A549 (cell line): Measurements from ENCODE around the gene ACOT7. TPM values are rescaled to one million over a fixed set of nuclear protein-coding genes. Genes with fewer than 3 reads are reported as not detected.
"Not testable (repeated sequence)": the region's sequence is repeated elsewhere in the genome, so short reads cannot be mapped to it uniquely, and the experiment has no call there.

Source experiments
- ATAC-seq, 2 experiments: fragments of 200-7000 bp in 1 of 2; fragments of >200 bp in 1 of 2; cut with Nextera tagmentation in 1 of 2; cut with Tn5 transposase in 1 of 2; 3 replicates each; pipeline versions ENCODE4 v1.8.0 to v1.9.1; 2018 to 2020; ENCODE audit warnings: mild to moderate bottlenecking in 1 of 2, moderate library complexity in 1 of 2
- CTCF ChIA-PET: fragments of 300-600 bp; sonication (Branson Sonifier 250); formaldehyde crosslinking; extraction: SDS; loops from one replicate; lab custom pipeline; 2021; ENCODE audit warnings: antibody characterized with exemption, inconsistent platforms; lab: Yijun Ruan, JAX
- POLR2A ChIA-PET: fragments of 350-600 bp; formaldehyde crosslinking; extraction: SDS; loops from one replicate; lab custom pipeline; 2021; ENCODE audit warnings: antibody characterized with exemption, inconsistent platforms; lab: Yijun Ruan, JAX
- DNase-seq, 2 experiments: peaks; one replicate each; pipeline versions ENCODE4 v3.0.0 to v3.0.0-alpha.2; 2011 to 2016; ENCODE audit warnings: low read depth in 1 of 2, low spot score in 1 of 2
- FAIRE-seq: peaks from 2 replicates; lab custom pipeline; 2011; peaks lifted over from hg19 to GRCh38; lab: Jason Lieb, UNC
- H3K27ac ChIP-seq, 2 experiments: fragments of >200 bp; sonication (Bioruptor Twin); formaldehyde crosslinking; 3 replicates each; pipeline ENCODE4 v1.5.1; 2016 to 2017
- H3K4me1 ChIP-seq: fragments of >200 bp; sonication (Bioruptor Twin); formaldehyde crosslinking; 3 replicates; pipeline ENCODE4 v1.6.1; 2016
- H3K4me2 ChIP-seq: fragments of >200 bp; sonication (Bioruptor Twin); formaldehyde crosslinking; 3 replicates; pipeline ENCODE4 v1.6.1; 2016
- H3K4me3 ChIP-seq: fragments of >200 bp; sonication (Bioruptor Twin); formaldehyde crosslinking; 3 replicates; pipeline ENCODE4 v1.5.1; 2016
- H3K9me3 ChIP-seq: fragments of >200 bp; sonication (Bioruptor Twin); formaldehyde crosslinking; 3 replicates; pipeline ENCODE4 v1.6.1; 2016
- BCL3 ChIP-seq: fragments of >200 bp; sonication (Bioruptor Twin); formaldehyde crosslinking; IDR thresholded peaks from 3 replicates; pipeline ENCODE4 v1.6.1; 2016
- CBX2 ChIP-seq: fragments of 200-600 bp; sonication (generic); IDR thresholded peaks from 2 replicates; pipeline ENCODE4 v1.6.1; 2016; ENCODE audit warnings: low read depth, mild to moderate bottlenecking, borderline replicate concordance
- CHD4 ChIP-seq: fragments of 200-600 bp; sonication (generic); IDR thresholded peaks from 2 replicates; pipeline ENCODE4 v1.6.1; 2016; ENCODE audit warnings: antibody characterized with exemption, mild to moderate bottlenecking, borderline replicate concordance
- EP300 ChIP-seq, 2 experiments: fragments of >200 bp; sonication (Bioruptor Twin); formaldehyde crosslinking; IDR thresholded peaks; 2 replicates in 1 of 2; 3 replicates in 1 of 2; pipeline ENCODE4 v1.6.1; 2016 to 2017
- FOSL2 ChIP-seq, 2 experiments: fragments of 450-650 bp in 1 of 2; fragments of >200 bp in 1 of 2; sonication (Bioruptor Twin) in 1 of 2; formaldehyde crosslinking; IDR thresholded peaks; 2 replicates each; pipeline versions ENCODE4 v1.5.0 to v1.6.1; 2016 to 2020; ENCODE audit warnings: mild to moderate bottlenecking in 1 of 2, moderate library complexity in 1 of 2
- GATA3 ChIP-seq: IDR thresholded peaks from 2 replicates; pipeline ENCODE4 v1.6.1; 2012; ENCODE audit warnings: borderline replicate concordance
- MAX ChIP-seq: IDR thresholded peaks from 2 replicates; pipeline ENCODE4 v1.6.1; 2012
- MAZ ChIP-seq: fragments of 150-350 bp; IDR thresholded peaks from 2 replicates; pipeline ENCODE4 v1.6.1; 2014; ENCODE audit warnings: antibody characterized with exemption, low read depth, low read length, borderline replicate concordance
- NPAS2 ChIP-seq: fragments of 250-450 bp; sonication (Bioruptor Pico); IDR thresholded peaks from 2 replicates; pipeline ENCODE4 v1.8.0; 2022; ENCODE audit warnings: mild to moderate bottlenecking, moderate library complexity, borderline replicate concordance
- NR3C1 ChIP-seq: fragments of >200 bp; sonication (Bioruptor Twin); formaldehyde crosslinking; IDR thresholded peaks from 3 replicates; pipeline ENCODE4 v1.6.1; 2017
- POLR2A ChIP-seq: IDR thresholded peaks from 2 replicates; pipeline ENCODE4 v1.6.1; 2012; ENCODE audit warnings: mild to moderate bottlenecking, low read length
- POLR2AphosphoS2 ChIP-seq: conservative IDR thresholded peaks from 2 replicates; pipeline ENCODE4 v1.6.1; 2012; ENCODE audit warnings: low read length, improper control_type of control experiment, inconsistent platforms
- REST ChIP-seq: fragments of 200-600 bp; sonication (generic); IDR thresholded peaks from 2 replicates; pipeline ENCODE4 v1.6.1; 2016; ENCODE audit warnings: antibody characterized with exemption, mild to moderate bottlenecking, moderate library complexity
- RFX5 ChIP-seq: fragments of 450-650 bp; IDR thresholded peaks from 2 replicates; pipeline ENCODE4 v1.7.1; 2014; ENCODE audit warnings: antibody characterized with exemption, mild to moderate bottlenecking, moderate library complexity
- RNF2 ChIP-seq: fragments of 200-600 bp; sonication (generic); IDR thresholded peaks from 2 replicates; pipeline ENCODE4 v1.6.1; 2016; ENCODE audit warnings: low read depth, mild to moderate bottlenecking, antibody characterized with exemption, moderate library complexity, borderline replicate concordance
- ZC3H11A ChIP-seq: fragments of 450-650 bp; IDR thresholded peaks from 2 replicates; pipeline ENCODE4 v1.6.1; 2014; ENCODE audit warnings: antibody characterized with exemption, mild to moderate bottlenecking
- ZFP36 ChIP-seq: fragments of 450-650 bp; IDR thresholded peaks from 2 replicates; pipeline ENCODE4 v1.6.1; 2014; ENCODE audit warnings: borderline replicate concordance; ENCODE audit not compliant: partially characterized antibody
- WGBS: methylation state at CpG from one replicate; pipeline ENCODE4 v1.1.6; 2017; ENCODE audit errors: missing lambda C conversion rate; 5-methylcytosine and 5-hydroxymethylcytosine counted together
- polyA plus RNA-seq, 4 experiments: library from polyadenylated mRNA; depleted of rRNA in 3 of 4; stranded (reverse); fragments of >200 nt; fragmentation: RNase III in 1 of 4; extraction: RNeasy Plus Mini Kit Qiagen cat#74134 plus additional on column Dnase treatment in 1 of 4; gene quantifications; 2 replicates in 3 of 4; 3 replicates in 1 of 4; pipeline ENCODE4 v1.2.3, GENCODE V29; 2011 to 2017
- TF ChIP-seq, protein P1 (sequence below): fragments of 150-350 bp; IDR thresholded peaks from 2 replicates; pipeline ENCODE4 v1.6.1; 2014; ENCODE audit warnings: low read depth, mild to moderate bottlenecking, low read length
- TF ChIP-seq, protein P2 (sequence below): fragments of >200 bp; sonication (Bioruptor Twin); formaldehyde crosslinking; IDR thresholded peaks from 3 replicates; pipeline ENCODE4 v1.5.1; 2016
- TF ChIP-seq, protein P3 (sequence below): IDR thresholded peaks from 2 replicates; pipeline ENCODE4 v1.6.1; 2012

ACOT7 gene
- polyA plus RNA-seq, 2 of the 4 experiments (the other 2 are of a cell fraction), result 48.0 to 49.6 TPM

- H3K4me1 ChIP-seq, result no peaks in the 10 kb centered on the region
- TF ChIP-seq ZC3H11A (no peak), POLR2AphosphoS2 (no peak), RFX5 (no peak), MAZ (no peak), RNF2 (no peak), CBX2 (no peak), CHD4 (no peak), BCL3 (no peak), REST (no peak), GATA3 (no peak), FOSL2 (IDR thresholded peaks at IDR 0.05) (no peak), FOSL2 (CRISPR knock-in tag; IDR thresholded peaks at IDR 0.05) (no peak), MAX (no peak), POLR2A (no peak), NPAS2 (no peak), ZFP36 (no peak), EP300 (IDR thresholded peaks at IDR 0.05) (no peak), NR3C1 (no peak)
- TF ChIP-seq, protein P1, sequence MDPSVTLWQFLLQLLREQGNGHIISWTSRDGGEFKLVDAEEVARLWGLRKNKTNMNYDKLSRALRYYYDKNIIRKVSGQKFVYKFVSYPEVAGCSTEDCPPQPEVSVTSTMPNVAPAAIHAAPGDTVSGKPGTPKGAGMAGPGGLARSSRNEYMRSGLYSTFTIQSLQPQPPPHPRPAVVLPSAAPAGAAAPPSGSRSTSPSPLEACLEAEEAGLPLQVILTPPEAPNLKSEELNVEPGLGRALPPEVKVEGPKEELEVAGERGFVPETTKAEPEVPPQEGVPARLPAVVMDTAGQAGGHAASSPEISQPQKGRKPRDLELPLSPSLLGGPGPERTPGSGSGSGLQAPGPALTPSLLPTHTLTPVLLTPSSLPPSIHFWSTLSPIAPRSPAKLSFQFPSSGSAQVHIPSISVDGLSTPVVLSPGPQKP, result no peak
- TF ChIP-seq, protein P2, sequence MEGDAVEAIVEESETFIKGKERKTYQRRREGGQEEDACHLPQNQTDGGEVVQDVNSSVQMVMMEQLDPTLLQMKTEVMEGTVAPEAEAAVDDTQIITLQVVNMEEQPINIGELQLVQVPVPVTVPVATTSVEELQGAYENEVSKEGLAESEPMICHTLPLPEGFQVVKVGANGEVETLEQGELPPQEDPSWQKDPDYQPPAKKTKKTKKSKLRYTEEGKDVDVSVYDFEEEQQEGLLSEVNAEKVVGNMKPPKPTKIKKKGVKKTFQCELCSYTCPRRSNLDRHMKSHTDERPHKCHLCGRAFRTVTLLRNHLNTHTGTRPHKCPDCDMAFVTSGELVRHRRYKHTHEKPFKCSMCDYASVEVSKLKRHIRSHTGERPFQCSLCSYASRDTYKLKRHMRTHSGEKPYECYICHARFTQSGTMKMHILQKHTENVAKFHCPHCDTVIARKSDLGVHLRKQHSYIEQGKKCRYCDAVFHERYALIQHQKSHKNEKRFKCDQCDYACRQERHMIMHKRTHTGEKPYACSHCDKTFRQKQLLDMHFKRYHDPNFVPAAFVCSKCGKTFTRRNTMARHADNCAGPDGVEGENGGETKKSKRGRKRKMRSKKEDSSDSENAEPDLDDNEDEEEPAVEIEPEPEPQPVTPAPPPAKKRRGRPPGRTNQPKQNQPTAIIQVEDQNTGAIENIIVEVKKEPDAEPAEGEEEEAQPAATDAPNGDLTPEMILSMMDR, result no peak
- TF ChIP-seq, protein P3, sequence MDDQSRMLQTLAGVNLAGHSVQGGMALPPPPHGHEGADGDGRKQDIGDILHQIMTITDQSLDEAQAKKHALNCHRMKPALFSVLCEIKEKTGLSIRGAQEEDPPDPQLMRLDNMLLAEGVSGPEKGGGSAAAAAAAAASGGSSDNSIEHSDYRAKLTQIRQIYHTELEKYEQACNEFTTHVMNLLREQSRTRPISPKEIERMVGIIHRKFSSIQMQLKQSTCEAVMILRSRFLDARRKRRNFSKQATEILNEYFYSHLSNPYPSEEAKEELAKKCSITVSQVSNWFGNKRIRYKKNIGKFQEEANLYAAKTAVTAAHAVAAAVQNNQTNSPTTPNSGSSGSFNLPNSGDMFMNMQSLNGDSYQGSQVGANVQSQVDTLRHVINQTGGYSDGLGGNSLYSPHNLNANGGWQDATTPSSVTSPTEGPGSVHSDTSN, result no peak
- FAIRE-seq (no peak), ATAC-seq (no peak), DNase-seq (no peak)
- WGBS, result 88% methylated on average over 13 of the region's 13 CpGs
- ChIA-PET POLR2A (no interaction called here), CTCF (no interaction called here)
- H3K9me3 ChIP-seq, result no peaks in the 10 kb centered on the region
- H3K4me3 ChIP-seq, result no peak overlapping the region
- no peak overlapping the region for H3K4me2 ChIP-seq
- H3K27ac ChIP-seq, result no peak overlapping the region
Measured at GRCh38 chr1:6308449-6308848, 85.1 kb downstream of the ACOT7 start.

- CTCF ChIA-PET, ATAC-seq, H3K27ac ChIP-seq, H3K4me2 ChIP-seq, H3K4me3 ChIP-seq, H3K9me3 ChIP-seq, H3K4me1 ChIP-seq, POLR2A ChIA-PET, FAIRE-seq, DNase-seq: not testable (repeated sequence)
- WGBS, result 97% methylated on average over 7 of the region's 7 CpGs
Measured at GRCh38 chr1:6307682-6308081, 85.9 kb downstream of the ACOT7 start.
